Astrocyte of the spinal cord (primary cell): ENCODE measurements around the gene DLX2.

Source experiments
- DNase-seq: peaks from one replicate; pipeline ENCODE4 v3.0.0; 2011; ENCODE audit warnings: low read depth, low spot score
- H3K4me3 ChIP-seq: 2 replicates; pipeline ENCODE4 v1.5.1; 2011; ENCODE audit warnings: low read depth, mild to moderate bottlenecking, low read length, moderate library complexity
- CTCF ChIP-seq: IDR thresholded peaks from 2 replicates; pipeline ENCODE4 v1.5.1; 2012; ENCODE audit warnings: low read depth, mild to moderate bottlenecking, low read length, inconsistent platforms
- in situ Hi-C: cut with HindIII; loops from 2 replicates; pipeline ENCODE4 v1.10.0; 2017; ENCODE audit warnings: low sequenced_read_pairs

The DLX2 gene

GRCh38 chr2:172082105-172082943 is 20.4 kb downstream of the DLX2 start:
- in situ Hi-C loops, result no loop called here
- no peak for DNase-seq
- no peak for TF ChIP-seq CTCF
- H3K4me3 ChIP-seq, result no peak overlapping the region

- no peak for DNase-seq
- no peak overlapping the region for H3K4me3 ChIP-seq
- in situ Hi-C loops, result no loop called here
- TF ChIP-seq CTCF, result no peak
These were observed 21.3 kb downstream of the DLX2 start for GRCh38 chr2:172081221-172082022.

- no peak overlapping the region for H3K4me3 ChIP-seq
- DNase-seq, result no peak
- in situ Hi-C loops, result no loop called here
- no peak for TF ChIP-seq CTCF
These were observed 22.0 kb downstream of the DLX2 start for GRCh38 chr2:172080641-172081220.

- no peak overlapping the region for H3K4me3 ChIP-seq
- no peak for DNase-seq
- no peak for TF ChIP-seq CTCF
- in situ Hi-C loops, result no loop called here
These were observed 22.7 kb downstream of the DLX2 start for GRCh38 chr2:172079838-172080640.

GRCh38 chr2:172079416-172079815 is 23.3 kb downstream of the DLX2 start:
- DNase-seq, result no peak
- no peak for TF ChIP-seq CTCF
- H3K4me3 ChIP-seq, result no peak overlapping the region
- in situ Hi-C loops, result no loop called here

- no peak for TF ChIP-seq CTCF
- no peak overlapping the region for H3K4me3 ChIP-seq
- no peak for DNase-seq
- in situ Hi-C loops, result no loop called here
These were observed 28.4 kb downstream of the DLX2 start for GRCh38 chr2:172074254-172074653.
